ENCODE data around the gene HMGB4.

HMGB4 gene

GRCh38 chr1:33899746-33900145 is 35.9 kb downstream of the HMGB4 start:
- DNase-seq = no peak

- DNase-seq = peak; percentile 34
Observed at GRCh38 chr1:33902486-33903209, 38.8 kb downstream of the HMGB4 start.

DNA sequence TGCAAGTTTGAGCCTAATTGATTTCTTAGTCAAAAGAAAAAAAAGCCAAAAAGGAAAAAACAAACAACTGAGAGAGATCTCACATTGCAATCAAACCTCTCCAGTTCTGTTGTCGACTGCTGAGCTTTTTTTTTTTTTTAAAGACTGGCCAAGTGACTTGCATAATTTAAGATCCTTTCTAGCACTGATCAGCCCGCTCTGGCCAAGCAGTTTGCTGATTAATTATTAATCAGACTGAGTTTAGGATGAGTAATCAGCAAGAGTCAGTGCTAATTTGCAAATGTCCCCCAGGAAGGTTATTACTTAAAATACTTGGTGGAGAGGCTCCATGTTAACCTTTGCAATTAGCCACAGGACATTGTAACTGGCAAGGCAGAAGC is 39.3 kb downstream of the HMGB4 start:
- DNase-seq = no peak

GRCh38 chr1:33905241-33905640 is 41.4 kb downstream of the HMGB4 start:
- DNase-seq = no peak

DNA sequence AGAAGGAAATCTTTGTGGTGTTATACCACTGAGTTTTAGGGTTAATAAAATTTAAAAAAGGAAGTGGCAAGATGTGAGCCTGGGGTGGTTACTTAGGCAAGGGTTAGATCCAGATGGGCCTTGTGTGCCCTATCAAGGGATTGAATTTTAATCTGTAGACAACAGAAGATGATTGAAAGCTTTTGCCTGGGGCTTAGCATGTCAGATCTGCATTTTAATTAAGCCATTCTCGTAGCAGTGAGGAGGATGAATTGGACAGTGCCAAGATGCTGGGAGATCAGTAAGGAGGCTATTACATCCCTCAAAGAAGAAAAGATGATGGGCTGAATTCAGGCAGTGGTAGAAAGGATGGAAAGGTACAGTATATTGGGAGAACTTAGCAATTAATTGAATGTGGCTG is 42.3 kb downstream of the HMGB4 start:
- no peak for DNase-seq

- DNase-seq = no peak
Observed at GRCh38 chr1:33908324-33908956, 44.6 kb downstream of the HMGB4 start.
